GM19025 (cell line): ENCODE results near the gene MTMR6.

Source experiments
- ATAC-seq: cut with Tn5 transposase; IDR thresholded peaks from one replicate; pipeline ENCODE4 v1.9.1; 2021; ENCODE audit warnings: mild to moderate bottlenecking, low read depth, moderate library complexity; ENCODE audit not compliant: unreplicated experiment

The MTMR6 gene

GRCh38 chr13:25281193-25281934 lies 5.9 kb downstream of the MTMR6 start:
- no peak for ATAC-seq

DNA sequence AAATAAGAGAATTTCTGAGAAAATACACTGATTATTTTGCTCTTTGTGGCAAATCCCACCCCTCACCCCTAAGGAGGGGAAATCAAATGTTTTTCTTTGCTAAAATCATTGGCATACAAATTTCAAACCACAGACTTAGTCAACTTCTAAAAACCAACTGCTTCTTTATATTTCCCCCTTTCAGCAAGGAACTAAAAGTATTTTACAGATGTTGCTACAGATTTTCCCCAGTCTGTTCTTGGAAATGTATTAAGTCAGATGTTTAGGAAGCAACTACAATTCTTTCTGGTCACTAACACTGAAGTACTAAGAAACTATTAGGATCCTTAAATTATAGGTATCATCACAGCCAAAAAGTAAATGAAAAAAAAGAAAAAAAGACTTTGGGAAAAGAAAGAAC lies 6.9 kb downstream of the MTMR6 start:
- no peak for ATAC-seq

- ATAC-seq: no peak
These were observed 10.5 kb downstream of the MTMR6 start for GRCh38 chr13:25276748-25277147.

GRCh38 chr13:25268561-25268960 lies 18.7 kb downstream of the MTMR6 start:
- no peak for ATAC-seq

- no peak for ATAC-seq
These were observed 19.6 kb downstream of the MTMR6 start for GRCh38 chr13:25267715-25268114.

GRCh38 chr13:25266706-25267105 lies 20.6 kb downstream of the MTMR6 start:
- no peak for ATAC-seq

DNA sequence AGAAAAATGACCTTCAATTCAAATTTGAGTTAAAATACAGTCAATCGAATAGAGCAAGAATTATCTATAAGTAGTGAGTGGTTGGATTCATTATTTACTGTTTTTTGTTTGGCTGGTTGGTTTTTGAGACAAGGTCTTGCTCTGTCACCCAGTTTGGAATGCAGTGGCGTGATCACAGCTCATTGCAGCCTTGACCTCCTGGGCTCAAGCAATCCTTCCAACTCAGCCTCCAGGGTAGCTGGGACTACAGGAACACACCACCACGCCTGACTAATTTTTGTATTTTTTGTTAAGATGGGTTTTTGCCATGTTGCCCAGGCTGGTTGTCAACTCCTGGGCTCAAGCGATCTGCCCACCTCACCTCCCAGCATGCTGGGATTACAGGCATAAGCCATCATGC lies 25.0 kb downstream of the MTMR6 start:
- no peak for ATAC-seq

- ATAC-seq: no peak
These were observed 33.6 kb downstream of the MTMR6 start for GRCh38 chr13:25253702-25254101.

DNA sequence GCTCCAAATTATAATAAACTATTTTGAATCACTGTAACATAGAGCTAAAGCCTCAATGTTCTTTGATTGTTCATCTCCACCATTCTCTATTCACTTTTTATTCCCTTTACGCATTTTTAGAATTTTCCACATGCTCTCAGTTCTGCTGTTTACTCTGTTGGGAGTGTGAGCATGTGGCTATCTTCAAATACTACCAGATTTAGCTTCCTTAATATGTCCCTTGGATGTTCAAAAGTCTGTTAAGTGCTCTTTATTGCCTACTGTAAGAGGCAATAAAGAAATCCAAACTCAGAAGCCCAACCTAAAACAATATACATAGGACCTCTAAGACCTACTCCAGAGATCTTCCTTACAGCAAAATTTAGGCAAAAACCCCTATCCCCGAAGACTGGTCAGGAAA lies 34.5 kb downstream of the MTMR6 start:
- ATAC-seq: no peak

DNA sequence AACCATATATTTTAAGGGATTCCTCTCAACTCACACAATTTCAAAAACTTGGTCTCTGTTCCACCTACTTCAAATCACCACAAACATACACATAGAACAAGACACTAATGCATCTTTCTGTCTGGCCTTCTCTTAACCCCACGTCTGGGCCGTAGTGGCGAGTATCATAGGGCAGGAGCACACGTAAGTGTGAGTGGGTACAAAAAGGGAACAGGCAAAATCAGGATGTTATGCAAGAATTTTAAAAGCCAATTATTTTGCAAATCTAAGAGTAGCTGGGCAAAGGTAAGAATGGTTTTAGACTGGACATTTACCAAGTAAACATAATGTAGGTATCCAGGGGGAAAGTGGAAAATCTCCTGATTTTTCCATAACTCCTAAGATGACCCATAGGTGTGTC lies 35.1 kb downstream of the MTMR6 start:
- no peak for ATAC-seq

- no peak for ATAC-seq
These were observed 38.2 kb downstream of the MTMR6 start for GRCh38 chr13:25249001-25249543.

GRCh38 chr13:25248071-25248470 lies 39.2 kb downstream of the MTMR6 start:
- ATAC-seq: no peak

GRCh38 chr13:25247360-25247759 lies 39.9 kb downstream of the MTMR6 start:
- no peak for ATAC-seq

- no peak for ATAC-seq
These were observed 43.2 kb downstream of the MTMR6 start for GRCh38 chr13:25244123-25244522.

DNA sequence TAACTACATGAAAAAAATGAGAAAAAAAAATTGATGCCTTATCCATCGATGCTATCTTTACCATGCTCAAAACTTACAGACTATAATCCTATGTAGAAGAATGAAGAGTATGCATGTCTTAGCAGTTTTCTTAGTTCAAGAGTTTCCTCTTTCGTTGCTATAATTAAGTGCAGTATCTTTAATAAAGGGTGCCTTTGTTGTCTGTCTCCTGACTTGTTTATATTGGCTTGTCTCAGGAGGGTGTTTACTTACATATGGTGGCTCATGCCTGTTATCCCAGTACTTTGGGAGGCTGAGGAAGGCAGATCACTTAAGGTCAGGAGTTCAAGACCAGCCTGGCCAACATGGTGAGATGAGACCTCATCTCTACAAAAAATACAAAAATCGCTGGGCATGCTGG lies 44.3 kb downstream of the MTMR6 start:
- ATAC-seq: no peak

DNA sequence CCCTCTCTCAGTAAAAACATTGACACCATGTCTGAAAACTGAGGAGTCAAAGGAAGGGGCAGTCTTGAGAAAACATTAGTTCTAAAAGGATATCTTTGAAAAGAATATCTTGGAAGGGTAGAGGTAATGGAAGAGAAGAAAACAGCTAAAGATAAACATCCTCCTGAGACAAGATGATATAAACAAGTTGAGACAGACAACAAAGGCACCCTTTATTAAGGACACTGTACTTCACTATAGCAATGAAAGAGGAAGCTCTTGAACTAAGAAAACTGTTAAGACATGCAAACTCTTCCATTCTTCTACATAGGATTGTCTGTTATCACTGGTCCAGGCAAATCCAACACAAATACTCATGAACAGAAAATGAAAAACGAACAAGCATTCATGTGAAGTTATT lies 46.3 kb downstream of the MTMR6 start:
- ATAC-seq: no peak

DNA sequence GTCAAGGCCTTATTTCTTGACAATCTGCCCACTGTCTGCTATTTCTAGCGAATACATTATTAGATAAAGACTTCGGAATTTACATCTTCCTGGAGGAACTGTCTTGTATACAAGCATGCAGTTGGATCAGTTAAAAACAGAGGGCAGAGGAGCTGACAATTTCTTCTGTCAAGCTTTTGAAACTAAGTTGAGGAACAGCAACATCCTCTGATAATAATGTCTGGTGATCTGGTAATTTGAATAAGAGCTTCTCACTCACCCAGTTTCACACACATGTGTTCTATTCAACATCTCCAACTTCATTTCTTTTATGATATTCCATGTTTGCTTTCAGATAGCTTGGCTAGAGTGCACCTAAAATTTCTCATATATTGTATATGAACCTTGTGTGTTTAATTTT lies 50.2 kb downstream of the MTMR6 start:
- no peak for ATAC-seq

- ATAC-seq: no peak
These were observed 53.4 kb downstream of the MTMR6 start for GRCh38 chr13:25233861-25234260.

DNA sequence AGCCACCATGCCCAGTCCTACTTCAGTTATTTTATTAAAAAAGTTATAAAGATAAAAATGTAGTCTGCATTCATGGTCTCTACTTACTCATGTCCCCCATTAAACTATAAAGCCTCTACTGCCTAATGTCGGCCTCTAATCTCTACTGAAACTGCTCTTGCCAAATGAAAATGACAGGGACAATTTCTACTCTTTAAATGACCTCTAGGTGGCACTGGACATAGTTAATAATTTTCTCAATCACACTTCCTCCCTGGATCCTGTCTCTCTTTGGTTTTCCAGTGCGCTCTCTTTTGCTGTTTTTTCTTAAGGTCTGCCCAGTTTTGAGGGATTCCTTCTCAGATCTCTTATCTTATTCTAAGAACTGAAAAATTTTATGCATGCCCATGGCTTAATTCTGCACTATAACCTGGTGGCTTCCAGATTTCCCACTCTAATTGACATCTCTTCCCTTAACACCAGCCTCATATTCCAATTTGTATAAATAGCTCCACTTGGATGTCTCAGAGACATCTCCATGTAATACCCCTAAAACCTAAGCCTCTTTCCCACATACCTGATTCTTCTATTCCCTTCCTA lies 54.3 kb downstream of the MTMR6 start:
- no peak for ATAC-seq

DNA sequence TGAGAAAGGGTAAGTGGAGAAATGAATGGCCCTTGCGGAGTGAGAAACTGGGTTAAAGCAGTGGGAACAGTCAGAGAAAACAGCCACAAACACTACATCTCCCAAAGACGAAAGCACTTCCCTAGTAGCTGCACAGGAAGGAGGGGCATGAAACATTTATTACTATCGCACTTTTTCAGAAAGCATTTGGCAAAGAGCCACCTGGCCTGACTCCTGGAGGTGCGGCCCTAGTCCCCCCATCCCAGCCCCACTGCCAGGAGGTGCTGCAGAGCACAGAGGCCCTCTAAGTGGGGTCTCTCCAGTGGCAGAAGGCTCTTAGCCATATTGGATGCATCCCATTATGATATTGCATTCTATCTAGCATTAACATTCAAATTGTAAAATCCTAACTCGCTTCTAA lies 55.8 kb downstream of the MTMR6 start:
- no peak for ATAC-seq

- ATAC-seq: no peak
These were observed 59.6 kb downstream of the MTMR6 start for GRCh38 chr13:25227690-25228089.

DNA sequence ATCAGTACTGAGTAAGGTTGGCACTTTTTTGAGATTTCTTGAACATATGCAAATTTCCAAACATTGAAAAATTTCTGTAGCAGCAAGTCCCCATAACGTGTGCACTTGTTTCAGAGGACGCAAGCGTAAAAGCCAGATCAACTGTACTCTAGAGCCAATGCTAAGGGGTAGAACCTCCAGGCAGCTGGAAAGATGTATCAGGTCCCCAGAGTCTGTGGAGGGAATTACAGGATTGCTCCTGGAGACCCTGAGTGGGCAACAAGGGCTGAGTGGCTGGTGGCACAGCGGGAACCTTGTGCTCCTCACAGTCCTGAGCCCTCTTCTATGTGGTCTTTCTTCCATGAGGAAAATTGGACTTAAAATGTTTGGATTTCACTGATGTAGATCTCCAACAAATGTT lies 61.3 kb downstream of the MTMR6 start:
- ATAC-seq: no peak
